Measurements from ENCODE around the gene TMEM87B.

TMEM87B gene

DNA sequence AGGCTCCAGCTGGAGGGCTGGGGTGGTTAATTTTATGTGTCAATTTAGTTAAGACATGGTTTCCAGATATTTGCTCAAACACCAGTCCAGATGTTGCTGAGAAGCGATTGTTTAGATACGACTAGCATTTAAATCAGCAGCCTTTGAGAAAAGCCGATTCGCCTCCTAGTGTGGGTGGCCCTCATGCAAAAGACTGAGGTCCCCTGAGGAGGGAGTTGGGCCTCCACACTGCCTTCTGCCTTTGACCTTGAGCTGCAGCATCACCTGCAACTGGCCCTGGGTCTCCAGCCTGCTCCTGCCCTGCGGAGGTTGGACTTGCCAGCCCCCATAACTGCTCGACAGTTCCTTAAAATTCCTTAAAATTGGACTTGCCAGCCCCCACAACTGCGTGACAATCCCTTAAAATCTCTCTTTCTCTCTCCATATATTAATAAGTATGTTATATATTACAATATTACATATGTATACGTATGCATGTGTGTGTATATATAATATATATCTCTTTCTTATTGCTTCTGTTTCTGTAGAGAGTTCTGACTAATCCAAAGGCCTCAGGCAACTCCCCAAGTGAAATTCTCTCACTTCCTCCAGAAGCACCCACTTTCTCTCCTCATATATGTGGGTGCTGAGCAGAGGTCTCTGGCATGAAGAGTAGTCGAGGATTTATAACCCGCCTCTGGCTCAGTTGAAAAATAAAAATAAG is 97.6 kb downstream of the TMEM87B start:
- DNase-seq, result no peak

DNA sequence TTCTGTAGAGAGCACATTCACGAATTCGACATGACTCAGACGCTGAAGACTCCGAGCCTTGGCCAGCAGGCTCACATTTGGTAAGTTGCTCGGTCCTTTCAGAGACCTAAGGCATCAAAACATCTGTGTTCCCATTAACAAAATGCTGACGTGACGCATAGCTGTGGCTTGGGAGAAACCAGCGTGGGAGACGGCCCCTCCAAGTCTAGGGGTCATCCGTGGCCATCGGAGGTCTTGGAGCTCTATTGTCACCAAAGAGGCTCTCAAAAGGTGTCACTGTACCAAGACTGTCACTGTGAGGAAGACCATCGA is 98.1 kb downstream of the TMEM87B start:
- no peak for DNase-seq

DNA sequence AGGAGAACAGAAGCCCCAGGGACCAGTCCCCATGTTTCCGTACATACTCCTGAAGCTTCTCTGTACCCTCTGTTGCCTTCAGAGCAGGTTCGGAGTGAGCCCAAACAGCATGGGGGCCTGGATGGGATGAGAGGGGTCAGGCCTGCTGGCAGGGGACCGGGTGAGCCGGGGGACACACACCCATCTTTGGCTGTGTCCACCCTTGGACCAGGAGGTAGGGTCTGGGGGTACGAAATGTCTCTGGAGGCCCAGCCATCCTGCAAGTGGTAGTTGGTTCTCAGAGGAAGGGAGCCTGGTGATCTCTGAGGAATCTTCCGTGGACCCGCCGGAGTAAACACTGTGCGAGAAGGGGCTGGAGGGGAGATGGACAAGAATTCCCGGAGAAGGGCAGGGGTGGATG is 98.4 kb downstream of the TMEM87B start:
- no peak for DNase-seq

DNA sequence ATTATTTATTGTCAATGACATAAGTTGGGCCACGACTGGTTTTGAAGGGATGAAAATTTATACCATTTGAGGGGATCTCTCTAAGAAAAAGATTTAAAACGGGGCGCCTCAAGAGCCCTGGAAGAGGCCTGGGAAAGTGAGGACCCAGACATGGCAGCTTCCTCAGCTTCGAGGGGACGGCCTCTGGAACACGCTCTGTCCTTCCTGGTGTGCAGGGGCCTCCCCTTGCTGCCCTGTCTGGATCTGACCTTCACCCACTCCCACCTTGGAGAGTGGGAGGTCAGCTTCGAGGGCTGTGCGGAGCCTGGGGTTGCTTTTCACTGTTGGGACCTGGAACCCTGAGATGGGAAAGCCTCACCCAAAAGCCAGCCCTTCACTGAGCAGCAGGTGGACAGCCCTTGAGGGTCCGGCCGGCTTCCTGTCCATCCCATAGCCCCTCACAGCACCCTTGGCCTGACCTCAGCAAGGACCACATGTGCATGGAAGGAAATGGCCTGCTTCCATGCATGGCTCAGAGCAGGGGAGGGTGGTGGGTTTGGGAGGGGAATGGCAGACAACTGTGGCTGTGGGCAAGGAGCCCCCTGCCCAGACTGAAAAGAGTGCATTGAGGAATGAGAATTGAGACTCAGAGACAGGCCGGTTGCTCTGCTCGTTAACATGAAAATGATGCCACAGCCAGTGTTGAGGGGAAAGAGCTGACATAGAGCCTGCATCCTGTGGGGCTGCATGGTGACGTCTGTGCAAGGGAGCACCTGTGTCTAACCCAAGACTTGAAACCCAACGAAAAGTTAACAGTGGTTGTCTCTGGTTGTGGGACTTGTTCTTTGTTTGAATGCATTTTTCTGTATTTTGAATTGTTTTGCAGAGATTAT is 99.4 kb downstream of the TMEM87B start:
- DNase-seq, result no peak

DNA sequence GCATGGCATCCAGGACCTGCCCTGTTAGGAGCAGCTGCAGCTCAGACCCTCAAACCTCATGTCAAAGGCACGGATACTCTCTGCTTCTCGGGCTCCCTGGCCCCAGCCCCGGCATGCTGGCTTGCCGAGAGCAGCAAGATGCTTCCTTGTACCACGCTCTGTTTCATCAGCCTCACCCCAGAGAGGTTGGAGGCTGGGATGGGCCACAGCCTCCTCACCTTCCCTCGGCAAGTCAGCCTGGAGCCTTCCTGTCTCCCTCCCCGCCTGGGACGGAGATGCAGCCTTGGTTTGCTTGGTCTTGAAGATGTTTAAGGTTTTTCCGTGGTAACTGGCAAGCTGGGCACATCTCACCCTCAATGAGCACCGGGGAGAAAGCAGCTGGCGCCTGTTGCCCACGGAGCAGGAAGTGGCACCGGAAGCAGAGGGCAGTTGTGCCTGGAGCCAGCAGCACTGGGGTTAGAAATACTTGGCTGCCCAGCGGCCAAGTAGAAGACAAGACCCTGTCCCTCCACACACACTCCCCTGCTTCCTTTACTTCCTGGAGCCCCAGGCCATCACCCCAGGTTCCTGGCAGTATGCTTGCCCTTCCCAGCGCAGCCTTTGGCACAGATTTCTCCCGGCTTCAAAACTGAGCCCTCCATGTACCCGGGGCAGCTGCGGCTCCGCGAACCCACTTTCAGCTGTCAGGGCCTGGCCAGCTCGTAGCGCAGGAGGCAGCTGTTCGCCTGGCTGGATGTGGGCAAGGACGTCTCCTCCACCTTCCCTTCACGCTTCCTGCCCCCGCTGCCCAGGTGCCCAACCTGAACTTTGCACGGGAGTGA is 100.5 kb downstream of the TMEM87B start:
- DNase-seq, result peak; percentile 63 to 75

DNA sequence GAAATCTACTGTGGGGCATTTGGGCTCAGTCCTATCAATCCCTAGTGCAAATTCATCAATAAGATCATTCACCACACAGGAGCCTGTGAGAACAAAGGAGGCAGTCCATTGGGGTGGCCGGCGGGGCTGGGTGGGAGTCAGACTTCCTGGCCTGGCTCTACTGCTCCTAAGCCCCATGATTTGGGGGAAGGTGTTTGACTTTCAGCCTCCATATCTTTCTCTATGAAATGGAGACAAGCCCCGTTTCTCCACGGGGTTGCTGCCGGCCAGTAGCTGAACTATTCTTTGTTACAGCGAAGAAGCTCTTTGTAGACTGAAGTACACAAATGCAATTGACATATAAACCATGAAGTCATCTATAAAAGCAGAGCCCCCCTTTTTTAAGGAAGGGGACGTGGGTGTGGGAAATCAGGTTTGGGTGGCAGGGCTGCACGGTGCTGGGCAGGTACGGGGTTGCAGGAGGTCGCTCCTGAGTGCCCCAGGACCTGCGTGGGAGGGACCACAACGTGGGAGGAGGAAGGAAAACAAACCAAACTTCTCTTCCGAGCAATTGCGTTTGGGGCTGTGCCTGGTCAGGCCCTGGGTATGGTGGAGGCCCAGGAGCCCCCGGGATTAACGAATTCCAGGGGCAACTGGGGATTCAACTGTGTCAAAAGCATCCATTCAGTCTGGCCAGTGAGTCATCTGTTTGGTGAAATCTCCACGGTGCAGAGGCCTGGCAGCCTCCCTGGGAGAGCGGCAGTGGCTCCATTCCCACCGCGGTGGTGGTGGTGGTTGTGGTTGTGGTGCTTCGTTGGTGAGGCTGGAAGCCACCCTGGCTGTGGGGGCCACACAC is 101.3 kb downstream of the TMEM87B start:
- no peak for DNase-seq

DNA sequence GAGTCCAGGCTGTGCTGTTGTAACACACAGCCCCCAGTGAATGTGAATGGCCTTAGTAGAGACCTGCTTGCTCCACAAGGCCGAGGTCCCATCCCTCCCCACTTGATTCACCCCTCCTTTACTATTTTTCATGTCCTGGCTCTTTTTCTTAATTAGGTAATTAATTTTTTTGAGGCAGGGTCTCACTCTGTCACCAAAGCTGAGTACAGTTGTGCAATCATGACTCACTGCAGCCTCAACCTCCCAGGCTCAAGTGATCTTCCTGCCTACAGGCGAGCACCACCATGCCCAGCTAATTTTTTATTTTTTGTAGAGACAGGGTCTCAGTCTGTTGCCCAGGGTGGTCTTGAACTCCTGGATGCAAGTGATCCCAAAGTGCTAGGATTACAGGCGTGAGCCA is 102.4 kb downstream of the TMEM87B start:
- no peak for DNase-seq

DNA sequence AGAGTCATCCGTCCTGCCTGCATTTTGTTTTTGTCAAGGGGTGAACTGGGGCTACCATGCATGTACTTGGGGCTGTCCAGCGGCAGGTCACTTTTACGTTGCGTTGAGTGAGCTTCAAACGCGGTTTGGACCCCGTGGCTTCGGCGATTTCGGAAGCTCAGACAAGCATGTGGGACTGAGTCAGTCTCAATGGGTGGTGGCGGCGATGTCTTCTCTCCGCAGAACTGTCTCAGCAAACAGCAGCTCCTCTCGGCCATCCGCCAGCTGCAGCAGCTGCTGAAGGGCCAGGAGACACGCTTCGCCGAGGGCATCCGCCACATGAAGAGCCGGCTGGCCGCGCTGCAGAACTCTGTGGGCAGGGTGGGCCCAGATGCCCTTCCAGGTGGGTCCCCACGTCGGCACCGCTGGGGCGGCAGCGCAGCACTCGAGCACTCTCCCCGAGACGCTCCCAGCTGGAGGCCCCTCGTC is 104.4 kb downstream of the TMEM87B start:
- DNase-seq, result no peak

DNA sequence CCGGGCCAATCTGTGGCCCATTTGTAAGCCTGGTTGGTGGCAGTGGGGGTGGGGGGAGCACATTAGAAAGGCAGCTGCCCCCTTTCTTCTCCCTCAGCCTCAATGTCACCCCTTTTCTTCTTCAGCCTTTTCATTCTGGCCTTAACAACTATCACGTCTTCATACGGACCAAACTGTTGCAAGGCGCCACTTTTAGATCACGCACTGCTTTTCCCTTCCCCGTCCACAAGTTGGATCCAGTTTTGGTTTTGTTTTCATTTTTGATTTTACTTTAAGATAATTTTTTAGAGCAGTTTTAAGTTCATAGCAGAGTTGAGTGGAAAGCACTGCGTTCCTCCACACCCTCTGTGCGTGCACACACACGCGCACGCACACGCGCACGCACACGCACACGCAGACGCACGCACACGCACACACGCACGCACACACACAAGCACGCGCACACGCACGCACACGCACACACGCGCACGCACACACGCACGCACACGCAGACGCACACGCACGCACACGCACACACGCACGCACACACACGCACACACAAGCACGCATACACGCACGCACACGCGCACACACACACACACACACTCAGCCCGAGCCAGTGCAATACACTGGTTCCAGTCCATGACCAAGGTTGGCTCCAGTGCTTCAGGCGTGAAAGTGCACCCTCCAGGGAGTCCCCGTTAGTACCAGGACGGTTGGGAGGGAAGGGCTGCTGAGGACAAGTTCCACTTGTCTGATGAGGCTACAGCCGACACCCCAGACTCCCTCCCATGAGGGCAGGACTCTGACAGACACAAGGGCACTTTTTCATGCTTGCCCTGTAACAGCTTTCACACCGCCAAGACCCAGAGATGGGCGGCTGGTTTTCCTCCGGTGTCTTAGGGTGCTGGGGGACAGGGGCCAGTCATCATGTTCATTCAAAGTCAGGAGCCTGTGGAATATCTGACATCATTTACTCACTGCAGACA is 105.5 kb downstream of the TMEM87B start:
- no peak for DNase-seq

DNA sequence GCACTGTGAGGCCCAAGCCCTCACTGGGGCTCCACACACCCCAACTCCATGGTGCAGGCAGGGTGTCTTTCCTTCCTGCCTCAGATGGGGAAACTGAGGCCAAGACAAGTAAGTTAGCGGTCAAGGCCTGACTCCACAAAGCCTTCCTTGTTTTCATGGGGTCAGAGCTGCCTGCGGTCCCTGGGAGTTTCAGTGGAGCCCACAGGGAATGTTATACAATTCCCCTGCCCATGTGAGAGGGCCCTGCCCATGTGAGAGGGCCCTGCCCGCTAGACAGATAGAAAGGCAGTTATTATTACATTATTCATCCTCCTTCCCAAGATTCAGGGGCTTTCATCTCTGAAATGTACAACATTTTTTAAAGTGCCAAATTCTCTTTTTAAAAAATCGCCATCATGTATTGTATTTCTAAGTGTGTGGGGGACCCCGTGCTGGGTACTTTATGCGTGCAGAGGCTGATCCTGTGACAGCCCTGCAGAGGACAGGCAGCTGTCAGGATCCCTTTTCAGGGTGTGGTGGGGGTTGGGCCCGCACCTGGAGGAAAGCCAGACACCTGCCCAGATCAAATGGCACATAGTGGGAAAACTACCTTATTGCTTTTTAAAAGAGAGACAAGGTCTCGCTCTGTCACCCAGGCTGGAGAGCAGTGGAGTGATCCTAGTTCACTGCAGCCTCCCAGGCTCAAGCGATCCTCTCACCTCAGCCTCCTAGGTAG is 106.5 kb downstream of the TMEM87B start:
- no peak for DNase-seq

DNA sequence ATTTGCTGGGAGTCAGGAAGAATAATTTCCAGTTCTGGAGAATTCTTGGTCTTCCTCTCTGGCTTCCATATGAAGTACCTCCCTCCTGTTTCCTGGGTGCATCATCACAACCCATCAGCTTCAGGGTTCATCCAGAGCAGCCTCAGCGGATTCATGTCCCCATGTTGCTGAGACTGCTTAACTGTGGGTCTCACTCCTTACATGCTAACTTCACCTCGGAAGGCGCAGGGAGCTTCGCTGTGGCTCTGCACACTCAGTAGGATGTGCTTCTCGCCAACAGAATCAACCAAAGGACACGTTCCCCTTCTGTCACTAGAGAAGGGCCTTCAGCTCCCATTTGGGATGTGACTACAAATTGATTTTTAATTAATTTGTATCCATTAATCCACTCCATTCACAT is 107.3 kb downstream of the TMEM87B start:
- no peak for DNase-seq

DNA sequence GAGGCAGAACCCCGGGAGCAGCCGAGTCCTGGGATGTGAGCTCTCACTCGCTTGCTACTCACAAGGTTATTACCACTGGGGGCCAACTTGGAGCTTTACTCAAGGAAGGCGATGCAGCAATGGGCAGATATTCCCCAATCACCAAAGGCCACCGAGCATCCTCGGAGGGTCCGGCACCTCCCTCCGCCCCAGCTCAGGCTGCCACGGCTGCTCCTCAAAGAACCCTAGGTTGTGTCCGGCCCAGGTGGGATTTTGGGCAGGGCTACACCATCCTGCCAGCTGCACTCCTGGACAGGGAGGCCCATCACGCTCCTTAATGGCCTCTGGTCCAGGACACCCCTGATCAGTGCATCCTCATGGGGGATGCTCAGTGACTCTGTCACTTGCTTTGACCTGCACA is 107.9 kb downstream of the TMEM87B start:
- DNase-seq, result no peak

DNA sequence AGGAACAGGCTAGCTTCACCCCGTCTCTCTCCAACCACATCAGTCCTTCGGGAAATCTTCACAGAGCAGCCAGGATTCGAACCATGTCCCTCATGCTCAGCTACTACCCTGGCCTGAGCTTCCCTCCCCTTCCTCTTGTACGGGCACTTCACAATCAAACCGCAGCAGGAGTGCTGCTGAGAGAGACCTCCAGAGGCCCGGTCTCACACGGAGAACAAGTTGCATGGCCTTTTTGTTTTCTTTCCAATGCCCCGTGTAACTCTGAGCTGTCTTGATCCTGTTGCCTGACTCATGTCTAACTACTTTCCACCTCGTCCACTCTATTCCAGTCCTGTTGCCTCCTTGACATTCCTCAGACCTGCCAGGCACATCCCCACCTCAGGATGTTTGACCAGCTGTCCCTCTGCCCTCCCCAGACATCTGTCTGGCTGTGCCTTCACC is 108.5 kb downstream of the TMEM87B start:
- DNase-seq, result no peak

DNA sequence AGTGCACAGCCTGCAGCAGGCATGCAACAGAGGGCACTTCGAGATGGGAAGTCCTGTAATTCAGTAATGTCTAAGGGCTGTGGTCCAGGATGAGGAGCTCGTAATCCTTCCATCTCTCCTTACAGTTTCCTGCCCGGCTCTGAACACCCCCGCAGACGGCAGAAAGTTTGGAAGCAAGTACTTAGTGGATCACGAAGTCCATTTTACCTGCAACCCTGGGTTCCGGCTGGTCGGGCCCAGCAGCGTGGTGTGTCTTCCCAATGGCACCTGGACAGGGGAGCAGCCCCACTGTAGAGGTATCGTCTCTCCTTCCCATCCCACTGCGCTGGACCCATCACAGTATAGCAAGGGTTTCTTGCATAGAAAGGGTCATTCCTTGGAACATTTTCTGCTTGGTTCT is 109.8 kb downstream of the TMEM87B start:
- no peak for DNase-seq

DNA sequence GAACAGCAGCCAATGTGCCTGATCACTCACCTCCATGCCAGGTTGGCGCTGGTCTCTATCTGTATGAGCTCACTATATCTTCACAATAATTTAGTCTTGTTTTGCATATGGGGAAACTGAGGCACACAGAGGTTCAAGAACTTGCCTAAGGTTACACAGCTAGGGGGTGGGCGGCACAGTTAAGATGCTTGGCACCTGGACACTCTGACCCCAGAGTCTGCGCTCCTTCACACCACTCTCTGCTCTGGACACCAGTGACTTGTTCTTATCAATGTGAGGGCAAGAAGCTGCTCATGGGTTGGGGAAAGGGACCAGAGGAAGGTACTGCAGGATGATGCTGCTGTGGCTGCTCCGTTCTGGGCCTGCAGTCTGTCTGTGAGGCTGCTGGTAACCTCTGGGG is 110.2 kb downstream of the TMEM87B start:
- no peak for DNase-seq

DNA sequence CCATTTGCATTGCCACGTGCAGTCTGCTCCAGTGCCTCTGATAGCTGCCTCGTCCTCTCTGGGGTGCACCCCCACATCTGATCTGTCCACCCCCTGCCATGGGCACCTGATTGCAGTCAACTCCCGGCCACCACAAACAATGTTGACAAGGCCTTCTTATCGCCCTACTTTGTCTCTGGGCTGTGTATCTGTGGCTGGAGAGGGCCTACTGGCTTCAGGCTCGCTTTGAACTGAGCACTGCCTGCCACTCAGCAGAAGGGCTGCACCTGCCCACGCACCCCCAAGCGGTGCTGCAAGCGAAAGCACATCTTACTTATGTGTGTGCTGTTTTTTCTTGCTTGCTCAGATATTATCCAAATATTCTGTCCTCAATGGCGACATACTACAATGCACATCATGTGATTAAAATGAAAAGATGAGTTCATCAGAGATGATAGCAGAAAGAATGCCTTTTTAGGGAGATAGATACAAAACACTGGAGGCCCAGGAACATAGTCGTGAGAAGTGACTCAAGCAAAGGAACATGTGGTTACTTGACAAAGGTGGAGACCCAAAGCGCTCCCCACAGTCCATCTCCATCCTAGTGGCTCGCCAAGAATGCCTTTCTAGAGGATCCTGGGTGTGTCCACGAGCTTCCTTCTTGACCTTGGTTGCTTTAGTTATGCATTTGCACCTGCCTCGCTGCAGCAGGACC is 111.9 kb downstream of the TMEM87B start:
- no peak for DNase-seq

DNA sequence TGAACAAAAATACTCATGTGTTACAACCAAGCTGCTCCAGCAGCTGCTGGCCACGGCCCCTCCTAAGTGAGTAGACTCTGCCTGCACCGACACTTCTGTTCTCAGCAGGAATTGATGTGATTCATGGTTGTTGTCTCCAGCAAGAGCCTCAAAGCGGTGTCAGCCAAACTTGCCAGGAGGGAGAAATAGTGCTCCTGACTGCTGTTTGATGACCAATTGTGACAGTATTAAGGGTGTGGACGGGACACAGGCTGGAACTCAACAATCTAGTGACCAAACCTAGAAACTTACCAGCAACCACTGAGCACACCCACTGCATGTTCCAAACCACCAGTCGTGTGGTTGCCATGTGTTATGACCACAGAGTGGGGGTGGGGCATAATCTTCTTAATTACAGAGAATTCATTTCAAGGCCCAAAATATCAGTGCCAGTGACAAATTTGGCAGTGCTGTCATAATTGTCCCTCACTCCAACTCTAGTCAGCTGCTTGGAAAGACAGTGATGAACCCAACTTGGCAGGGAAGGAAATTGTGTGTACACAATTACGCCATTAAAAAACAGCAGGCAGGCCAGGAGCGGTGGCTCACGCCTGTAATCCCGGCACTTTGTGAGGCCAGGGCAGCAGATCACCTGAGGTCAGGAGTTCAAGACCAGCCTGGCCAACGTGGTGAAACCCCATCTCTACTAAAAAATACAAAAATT is 113.5 kb downstream of the TMEM87B start:
- DNase-seq, result no peak
